Brain microvascular endothelial cell (primary cell): ENCODE data around the gene BTRC.

Source experiments
- DNase-seq: peaks from one replicate; pipeline ENCODE4 v3.0.0-alpha.2; 2020
- H3K27ac ChIP-seq: fragments of 250-450 bp; sonication (Bioruptor Pico); 2 replicates; pipeline ENCODE4 v1.5.1; 2020; ENCODE audit warnings: mild to moderate bottlenecking, moderate library complexity
- H3K27me3 ChIP-seq: fragments of 250-450 bp; sonication (Bioruptor Pico); replicated peaks from 2 replicates; pipeline ENCODE4 v1.5.1; 2020; ENCODE audit warnings: mild to moderate bottlenecking
- H3K36me3 ChIP-seq: fragments of 250-450 bp; sonication (Bioruptor Pico); replicated peaks from 2 replicates; pipeline ENCODE4 v1.5.1; 2020; ENCODE audit warnings: mild to moderate bottlenecking
- H3K4me3 ChIP-seq: 2 replicates; pipeline ENCODE4 v1.5.1; 2011; ENCODE audit warnings: low read depth, mild to moderate bottlenecking, control low read depth, low read length, moderate library complexity
- in situ Hi-C: cut with HindIII; loops from 2 replicates; pipeline ENCODE4 v1.10.0; 2017; ENCODE audit warnings: low sequenced_read_pairs, low pct_ligation_motif_present
- TF ChIP-seq, protein P1 (sequence below): IDR thresholded peaks from 2 replicates; pipeline ENCODE4 v1.5.1; 2011; ENCODE audit warnings: low read depth, mild to moderate bottlenecking, moderate library complexity, low read length, control low read depth, inconsistent platforms; ENCODE audit errors: missing control alignments

The BTRC gene

DNA sequence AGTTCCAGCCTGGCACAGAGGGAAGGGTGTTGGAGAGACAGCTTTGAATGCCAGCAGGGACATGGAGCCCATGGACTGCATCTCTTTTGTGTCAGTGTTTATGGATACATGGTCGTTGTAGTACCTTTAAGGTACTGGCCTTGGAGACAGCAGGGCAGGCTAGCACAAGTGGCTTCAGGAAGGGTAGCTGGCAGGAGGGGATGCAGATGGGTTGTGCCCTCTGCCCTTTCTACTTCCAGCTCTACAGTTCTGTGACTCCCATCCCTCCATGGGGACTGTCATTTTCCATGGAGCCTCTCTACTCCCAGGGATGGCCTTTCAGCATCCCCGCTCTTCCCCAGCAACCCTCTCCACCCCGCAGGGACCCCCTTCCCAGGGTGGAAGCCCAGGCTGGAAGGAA, 209.0 kb downstream of the BTRC start:
- in situ Hi-C loops, result no loop called here
- Histone ChIP-seq H3K27me3 (no peaks in the 10 kb centered on the region), H3K36me3 (no peaks in the 10 kb centered on the region), H3K27ac (no peak overlapping the region), H3K4me3 (no peak overlapping the region)
- TF ChIP-seq, protein P1, sequence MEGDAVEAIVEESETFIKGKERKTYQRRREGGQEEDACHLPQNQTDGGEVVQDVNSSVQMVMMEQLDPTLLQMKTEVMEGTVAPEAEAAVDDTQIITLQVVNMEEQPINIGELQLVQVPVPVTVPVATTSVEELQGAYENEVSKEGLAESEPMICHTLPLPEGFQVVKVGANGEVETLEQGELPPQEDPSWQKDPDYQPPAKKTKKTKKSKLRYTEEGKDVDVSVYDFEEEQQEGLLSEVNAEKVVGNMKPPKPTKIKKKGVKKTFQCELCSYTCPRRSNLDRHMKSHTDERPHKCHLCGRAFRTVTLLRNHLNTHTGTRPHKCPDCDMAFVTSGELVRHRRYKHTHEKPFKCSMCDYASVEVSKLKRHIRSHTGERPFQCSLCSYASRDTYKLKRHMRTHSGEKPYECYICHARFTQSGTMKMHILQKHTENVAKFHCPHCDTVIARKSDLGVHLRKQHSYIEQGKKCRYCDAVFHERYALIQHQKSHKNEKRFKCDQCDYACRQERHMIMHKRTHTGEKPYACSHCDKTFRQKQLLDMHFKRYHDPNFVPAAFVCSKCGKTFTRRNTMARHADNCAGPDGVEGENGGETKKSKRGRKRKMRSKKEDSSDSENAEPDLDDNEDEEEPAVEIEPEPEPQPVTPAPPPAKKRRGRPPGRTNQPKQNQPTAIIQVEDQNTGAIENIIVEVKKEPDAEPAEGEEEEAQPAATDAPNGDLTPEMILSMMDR, result no peak
- DNase-seq, result no peak

DNA sequence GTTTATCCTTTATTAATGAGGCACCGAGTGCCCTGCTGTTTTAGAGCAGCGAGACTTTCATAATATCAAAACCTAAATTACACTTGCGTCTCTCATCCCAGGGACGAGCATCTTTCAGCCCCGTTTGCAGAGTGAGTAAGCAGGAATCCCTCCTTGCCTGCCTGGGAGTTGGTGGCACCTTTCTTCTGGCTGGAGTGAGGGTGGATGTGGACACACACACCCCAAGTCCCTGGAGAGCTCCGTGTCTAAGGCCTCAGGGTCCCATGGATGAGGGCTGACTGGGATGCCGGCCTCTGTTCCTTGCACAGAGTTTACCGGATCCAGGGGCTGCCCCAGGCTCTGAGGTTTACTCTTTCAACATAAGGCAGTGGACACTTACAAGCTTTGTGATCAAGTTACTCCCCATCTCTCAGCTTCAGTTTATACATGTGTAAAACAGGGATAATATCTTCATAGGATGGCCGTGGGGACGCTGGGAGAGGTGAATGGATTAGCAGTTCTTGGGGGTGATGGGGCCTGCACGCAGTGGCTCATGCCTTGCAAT, 209.6 kb downstream of the BTRC start:
- Histone ChIP-seq H3K27ac (no peak overlapping the region), H3K36me3 (no peaks in the 10 kb centered on the region), H3K4me3 (no peak overlapping the region), H3K27me3 (no peaks in the 10 kb centered on the region)
- DNase-seq, result no peak
- TF ChIP-seq, protein P1, result no peak
- in situ Hi-C loops, result no loop called here

DNA sequence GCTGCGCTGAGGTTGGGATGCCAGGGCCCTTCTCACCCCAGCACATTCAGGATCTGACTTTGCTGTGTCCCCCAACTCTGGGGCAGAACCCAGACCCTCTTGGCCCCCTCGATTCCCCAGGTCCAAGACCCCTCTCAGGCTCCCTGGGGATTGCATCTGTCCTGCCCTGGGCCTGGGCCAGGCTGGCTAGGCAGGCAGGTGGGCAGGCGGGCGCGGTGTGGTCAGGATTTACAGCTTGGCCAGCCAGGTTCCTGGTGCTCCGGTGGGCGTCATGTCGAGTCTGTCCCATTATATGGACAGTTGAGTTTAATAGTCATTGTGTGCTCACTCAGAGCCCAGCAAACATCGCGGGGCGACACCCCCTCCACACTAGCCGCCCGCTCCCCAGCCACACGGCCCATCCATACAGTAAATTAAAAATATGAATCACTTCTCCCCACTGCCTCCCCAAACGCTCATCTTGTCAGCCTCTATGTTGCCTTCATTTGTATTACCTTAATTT, 210.6 kb downstream of the BTRC start:
- Histone ChIP-seq H3K27ac (no peak overlapping the region), H3K36me3 (no peaks in the 10 kb centered on the region), H3K27me3 (no peaks in the 10 kb centered on the region), H3K4me3 (no peak overlapping the region)
- TF ChIP-seq, protein P1, result no peak
- no peak for DNase-seq
- in situ Hi-C loops, result no loop called here

DNA sequence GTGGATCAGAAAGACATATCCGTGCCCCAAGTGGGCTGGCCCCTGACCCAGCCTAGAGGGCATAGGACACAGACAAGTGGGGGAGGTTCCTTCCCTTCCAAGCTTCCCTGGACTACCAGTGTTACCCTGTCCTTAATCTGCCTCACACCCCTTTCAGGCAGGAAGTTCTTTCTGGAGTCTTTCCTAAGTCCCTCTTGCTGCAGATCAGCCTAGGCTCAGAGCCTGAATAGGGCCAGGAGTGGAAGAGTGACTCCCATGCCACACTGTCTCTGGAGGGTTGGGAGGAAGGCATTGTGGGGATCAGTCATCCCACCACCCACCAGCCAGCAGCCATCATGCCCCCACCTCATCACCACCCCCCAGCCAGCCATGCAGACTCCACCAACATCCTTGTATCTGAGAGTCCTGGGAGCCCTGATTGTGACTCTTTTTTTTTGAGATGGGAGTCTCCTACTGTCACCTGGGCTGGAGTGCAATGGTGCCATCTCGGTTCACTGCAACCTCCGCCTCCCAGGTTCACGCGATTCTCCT, 211.5 kb downstream of the BTRC start:
- in situ Hi-C loops, result no loop called here
- Histone ChIP-seq H3K4me3 (no peak overlapping the region), H3K36me3 (no peaks in the 10 kb centered on the region), H3K27ac (no peak overlapping the region), H3K27me3 (no peaks in the 10 kb centered on the region)
- DNase-seq, result no peak
- TF ChIP-seq, protein P1, result no peak

DNA sequence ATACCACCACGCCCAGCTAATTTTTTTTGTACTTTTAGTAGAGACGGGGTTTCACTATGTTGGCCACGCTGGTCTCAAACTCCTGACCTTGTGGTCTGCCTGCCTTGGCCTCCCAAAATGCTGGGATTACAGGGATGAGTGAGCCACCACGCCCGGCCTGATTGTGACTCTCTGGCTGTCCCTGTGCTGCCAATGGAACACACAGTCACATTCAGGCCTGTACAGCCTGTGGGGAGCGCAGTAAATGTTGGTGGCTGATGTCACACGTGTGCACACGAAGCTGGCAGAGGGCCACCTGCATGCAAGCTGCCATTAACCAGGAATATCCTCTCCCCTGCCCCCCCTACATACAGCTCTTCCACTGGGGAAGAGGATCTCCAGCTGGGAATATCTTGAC, 212.0 kb downstream of the BTRC start:
- DNase-seq, result no peak
- no peaks in the 10 kb centered on the region for H3K36me3 ChIP-seq
- H3K27ac ChIP-seq, result no peak overlapping the region
- H3K4me3 ChIP-seq, result no peak overlapping the region
- TF ChIP-seq, protein P1, result no peak
- in situ Hi-C loops, result no loop called here
- H3K27me3 ChIP-seq, result no peaks in the 10 kb centered on the region
